ENCODE results near the gene UGP2. TPM values are rescaled to one million over a fixed set of nuclear protein-coding genes. Genes with fewer than 3 reads are reported as not detected.
"Not testable (repeated sequence)": the region's sequence is repeated elsewhere in the genome, so short reads cannot be mapped to it uniquely, and the experiment has no call there.

The UGP2 gene
- total RNA-seq, 1 donor = 221 TPM

- TF ChIP-seq, protein P1, sequence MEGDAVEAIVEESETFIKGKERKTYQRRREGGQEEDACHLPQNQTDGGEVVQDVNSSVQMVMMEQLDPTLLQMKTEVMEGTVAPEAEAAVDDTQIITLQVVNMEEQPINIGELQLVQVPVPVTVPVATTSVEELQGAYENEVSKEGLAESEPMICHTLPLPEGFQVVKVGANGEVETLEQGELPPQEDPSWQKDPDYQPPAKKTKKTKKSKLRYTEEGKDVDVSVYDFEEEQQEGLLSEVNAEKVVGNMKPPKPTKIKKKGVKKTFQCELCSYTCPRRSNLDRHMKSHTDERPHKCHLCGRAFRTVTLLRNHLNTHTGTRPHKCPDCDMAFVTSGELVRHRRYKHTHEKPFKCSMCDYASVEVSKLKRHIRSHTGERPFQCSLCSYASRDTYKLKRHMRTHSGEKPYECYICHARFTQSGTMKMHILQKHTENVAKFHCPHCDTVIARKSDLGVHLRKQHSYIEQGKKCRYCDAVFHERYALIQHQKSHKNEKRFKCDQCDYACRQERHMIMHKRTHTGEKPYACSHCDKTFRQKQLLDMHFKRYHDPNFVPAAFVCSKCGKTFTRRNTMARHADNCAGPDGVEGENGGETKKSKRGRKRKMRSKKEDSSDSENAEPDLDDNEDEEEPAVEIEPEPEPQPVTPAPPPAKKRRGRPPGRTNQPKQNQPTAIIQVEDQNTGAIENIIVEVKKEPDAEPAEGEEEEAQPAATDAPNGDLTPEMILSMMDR (IDR thresholded peaks at IDR 0.05; ENCODE audit: insufficient read depth, low read depth, low read length) = no peak
- no peak for DNase-seq (ENCODE audit: low read depth)
- H3K4me3 ChIP-seq (ENCODE audit: low read depth, low read length) = no peak overlapping the region
These were observed 30.6 kb upstream of the UGP2 start for GRCh38 chr2:63811063-63811462.

DNA sequence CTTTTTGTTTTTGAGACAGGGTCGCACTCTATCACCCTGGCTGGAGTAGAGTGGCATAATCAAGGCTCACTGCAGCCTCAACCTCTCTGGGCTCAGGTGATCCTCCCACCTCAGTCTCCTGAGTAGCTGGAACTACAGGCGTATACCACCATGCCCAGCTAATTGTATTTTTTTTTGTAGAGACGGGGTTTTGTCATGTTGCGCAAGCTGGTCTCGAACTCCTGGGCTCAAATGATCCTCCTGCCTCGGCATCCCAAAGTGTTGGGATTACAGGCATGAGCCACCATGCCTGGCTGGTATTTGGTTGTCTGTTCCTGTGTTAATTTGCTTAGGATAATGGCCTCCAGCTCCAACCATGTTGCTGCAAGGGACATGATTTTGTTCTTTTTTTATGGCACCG, 29.8 kb upstream of the UGP2 start:
- not testable (repeated sequence) for H3K4me3 ChIP-seq (ENCODE audit: low read depth, low read length)

GRCh38 chr2:63814114-63814513, 27.6 kb upstream of the UGP2 start:
- TF ChIP-seq, protein P1 (IDR thresholded peaks at IDR 0.05; ENCODE audit: insufficient read depth, low read depth, low read length) = no peak
- DNase-seq (ENCODE audit: low read depth) = no peak
- H3K4me3 ChIP-seq (ENCODE audit: low read depth, low read length) = no peak overlapping the region

More for the DNA sequence above, 29.8 kb upstream of the UGP2 start:
- not testable (repeated sequence) for DNase-seq (ENCODE audit: low read depth)

- TF ChIP-seq, protein P1 (IDR thresholded peaks at IDR 0.05; ENCODE audit: insufficient read depth, low read depth, low read length) = no peak
- H3K4me3 ChIP-seq (ENCODE audit: low read depth, low read length) = no peak overlapping the region
- no peak for DNase-seq (ENCODE audit: low read depth)
These were observed 24.3 kb upstream of the UGP2 start for GRCh38 chr2:63817382-63817781.

- TF ChIP-seq, protein P1 (IDR thresholded peaks at IDR 0.05; ENCODE audit: insufficient read depth, low read depth, low read length) = no peak
- no peak overlapping the region for H3K4me3 ChIP-seq (ENCODE audit: low read depth, low read length)
- DNase-seq (ENCODE audit: low read depth) = no peak
These were observed 23.4 kb upstream of the UGP2 start for GRCh38 chr2:63818271-63818670.

DNA sequence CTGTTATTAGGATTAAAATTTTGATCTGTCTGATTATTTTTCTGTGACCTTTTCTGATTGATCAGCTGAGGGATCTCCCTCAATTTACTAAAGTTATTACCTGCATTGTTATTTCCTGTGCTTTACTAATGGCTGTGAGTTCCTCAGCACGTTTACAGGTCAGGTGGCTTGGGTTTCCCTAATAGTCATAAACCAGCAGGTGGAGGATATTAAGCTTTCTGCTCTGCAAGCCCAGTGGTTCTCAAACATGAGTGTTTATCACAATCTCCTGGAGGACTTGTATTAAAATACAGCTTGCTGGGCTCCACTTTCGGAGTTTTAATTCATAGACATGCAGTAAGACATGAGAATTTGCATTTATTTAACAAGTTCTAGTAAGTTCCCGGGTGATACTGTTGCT, 22.4 kb upstream of the UGP2 start:
- no peak overlapping the region for H3K4me3 ChIP-seq (ENCODE audit: low read depth, low read length)
- DNase-seq (ENCODE audit: low read depth) = no peak
- TF ChIP-seq, protein P1 (IDR thresholded peaks at IDR 0.05; ENCODE audit: insufficient read depth, low read depth, low read length) = no peak

DNA sequence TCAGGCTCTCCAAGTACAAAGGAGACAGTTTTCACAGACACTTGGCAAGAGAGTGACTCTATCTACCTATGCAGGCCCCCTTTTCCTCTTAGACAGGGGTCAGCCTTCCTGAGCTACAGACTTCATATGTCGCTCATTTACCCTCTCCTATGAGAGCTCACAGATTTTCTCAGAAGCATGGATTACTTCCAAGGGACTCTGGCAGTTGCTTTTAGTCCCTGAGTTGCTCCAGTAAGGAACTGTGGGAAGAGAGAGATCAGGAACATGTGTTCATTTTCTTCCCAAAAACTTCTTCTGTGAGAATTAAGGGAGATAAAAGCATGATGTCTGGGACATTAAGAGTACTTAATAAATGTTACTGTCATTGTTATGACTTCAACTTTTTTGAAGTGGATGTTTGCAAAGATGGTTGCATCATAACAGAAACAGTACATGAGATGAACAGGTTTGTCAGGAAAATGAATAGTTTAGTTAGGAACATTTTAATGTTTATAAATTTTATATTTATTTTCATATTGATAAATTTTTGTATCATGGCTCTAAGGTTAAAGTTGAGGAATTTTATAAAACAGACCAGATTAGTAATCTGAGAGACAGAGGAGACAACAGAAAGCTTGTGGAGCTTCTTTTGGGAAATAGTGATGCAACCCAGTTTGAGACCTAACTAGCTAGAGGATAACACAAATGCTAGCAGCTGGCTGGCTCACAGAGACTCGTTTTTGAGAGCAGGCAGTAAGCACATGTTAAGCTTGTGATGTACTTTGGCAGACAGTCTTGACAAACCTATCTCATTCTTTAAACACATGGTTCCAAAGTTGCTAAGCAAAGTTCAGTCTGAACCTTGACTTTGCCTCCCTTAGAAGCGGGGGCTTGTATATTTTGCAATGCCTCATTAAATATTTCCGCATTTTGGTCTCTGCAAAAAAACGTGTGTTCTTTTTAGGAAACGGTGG, 21.7 kb upstream of the UGP2 start:
- DNase-seq (ENCODE audit: low read depth) = peak; percentile 87
- H3K4me3 ChIP-seq (ENCODE audit: low read depth, low read length) = no peak overlapping the region
- TF ChIP-seq, protein P1 (IDR thresholded peaks at IDR 0.05; ENCODE audit: insufficient read depth, low read depth, low read length) = no peak

Data from fibroblast of villous mesenchyme (primary cell).